K562 (cell line): Measurements from ENCODE around the gene CD164L2. TPM values are rescaled to one million over a fixed set of nuclear protein-coding genes. Genes with fewer than 3 reads are reported as not detected.

Experiments
- ATAC-seq: fragments of 200-7000 bp; cut with Tn5 transposase; 3 replicates; pipeline ENCODE4 v1.9.1; 2020; ENCODE audit warnings: moderate library complexity
- BruUV-seq: library from RNA; stranded (reverse); fragments of 400-500 nt; replicated peaks from 2 replicates; lab custom pipeline; 2021; lab: Mats Ljungman, UMichigan
- CTCF ChIA-PET: fragments of 300-600 bp; formaldehyde crosslinking; extraction: SDS; loops from one replicate; lab custom pipeline; 2021; ENCODE audit warnings: low intra/inter-chr PET ratio; lab: Yijun Ruan, JAX
- POLR2A ChIA-PET: fragments of 300-600, 350-650 bp; sonication (Branson Sonifier 250); formaldehyde crosslinking; extraction: SDS; loops from one replicate; lab custom pipeline; 2021; ENCODE audit warnings: antibody characterized with exemption, inconsistent platforms; lab: Yijun Ruan, JAX
- DNase-seq, 4 experiments: peaks; one replicate each; pipeline versions ENCODE4 v3.0.0 to v3.0.0-alpha.2; 2011 to 2018; ENCODE audit warnings: low spot score in 3 of 4, mixed read lengths in 3 of 4; ENCODE audit errors: extremely low read depth in 1 of 4
- FAIRE-seq: peaks from 2 replicates; lab custom pipeline; 2011; peaks lifted over from hg19 to GRCh38; lab: Jason Lieb, UNC
- H2AFZ ChIP-seq: 2 replicates; pipeline ENCODE4 v1.6.0; 2011; ENCODE audit warnings: low read depth, low read length, control low read depth, inconsistent platforms
- H3K27ac ChIP-seq: fragments of 200-600 bp; 3 replicates; pipeline ENCODE4 v1.8.0; 2011; ENCODE audit warnings: low read depth, mild to moderate bottlenecking, control low read depth, inconsistent platforms, low read length, moderate library complexity, mixed read lengths; ENCODE audit errors: extremely low read depth
- H3K27me3 ChIP-seq, 2 experiments: fragments of 300-600 bp in 1 of 2; 2 replicates in 1 of 2; 3 replicates in 1 of 2; pipeline versions ENCODE4 v1.6.0 to v1.8.0; 2011; ENCODE audit warnings: inconsistent platforms in 2 of 2, low read length in 2 of 2, mild to moderate bottlenecking in 1 of 2, mixed read lengths in 1 of 2, moderate library complexity in 1 of 2; ENCODE audit not compliant: control insufficient read depth in 2 of 2, insufficient read depth in 2 of 2
- H3K36me3 ChIP-seq: fragments of 300-600 bp; 3 replicates; pipeline ENCODE4 v1.8.0; 2011; ENCODE audit warnings: mild to moderate bottlenecking, low read length, inconsistent platforms; ENCODE audit not compliant: control insufficient read depth, insufficient read depth
- H3K4me1 ChIP-seq, 2 experiments: fragments of 200-600 bp in 1 of 2; replicated peaks in 1 of 2; 2 replicates in 1 of 2; 3 replicates in 1 of 2; pipeline versions ENCODE4 v1.5.1 to v1.8.0; 2011; ENCODE audit warnings: inconsistent platforms in 2 of 2, low read length in 2 of 2, mild to moderate bottlenecking in 1 of 2, mixed read lengths in 1 of 2, moderate library complexity in 1 of 2; ENCODE audit not compliant: control insufficient read depth in 2 of 2, insufficient read depth in 2 of 2
- H3K4me2 ChIP-seq: 2 replicates; pipeline ENCODE4 v1.6.1; 2011; ENCODE audit warnings: low read length, control low read depth, inconsistent platforms, mixed read lengths; ENCODE audit not compliant: insufficient read depth
- H3K4me3 ChIP-seq: fragments of 200-600 bp; sonication (generic), shearing (Covaris generic); 2 replicates; pipeline ENCODE4 v1.5.1; 2016; ENCODE audit warnings: control low read depth, inconsistent platforms
- H3K79me2 ChIP-seq: fragments of 200-600 bp; 3 replicates; pipeline ENCODE4 v1.8.0; 2011; ENCODE audit warnings: low read length, inconsistent platforms; ENCODE audit not compliant: control insufficient read depth, insufficient read depth
- H3K9ac ChIP-seq, 2 experiments: 2 replicates each; pipeline versions ENCODE4 v1.6.0 to v1.6.1; 2011; ENCODE audit warnings: low read depth in 2 of 2, low read length in 2 of 2, control low read depth in 1 of 2, inconsistent platforms in 1 of 2, mild to moderate bottlenecking in 1 of 2, mixed read lengths in 1 of 2; ENCODE audit not compliant: insufficient read depth in 1 of 2
- H3K9me1 ChIP-seq: one replicate; pipeline ENCODE4 v1.6.0; 2011; ENCODE audit warnings: inconsistent platforms, mild to moderate bottlenecking, low read length, moderate library complexity; ENCODE audit not compliant: control insufficient read depth, insufficient read depth
- H3K9me3 ChIP-seq: replicated peaks from 2 replicates; pipeline ENCODE4 v1.5.1; 2011; ENCODE audit warnings: low read depth, low read length, inconsistent platforms; ENCODE audit not compliant: control insufficient read depth, insufficient read depth
- H4K20me1 ChIP-seq: replicated peaks from 2 replicates; pipeline ENCODE4 v1.6.1; 2011; ENCODE audit warnings: low read length, inconsistent platforms, mixed read lengths; ENCODE audit not compliant: control insufficient read depth, insufficient read depth
- MNT ChIP-seq, 2 experiments: fragments of 450-650 bp; conservative IDR thresholded peaks; 2 replicates each; pipeline ENCODE4 v1.6.1; 2017; ENCODE audit warnings: mild to moderate bottlenecking in 2 of 2, moderate library complexity in 2 of 2
- PHB2 ChIP-seq: fragments of 450-650 bp; IDR thresholded peaks from 2 replicates; pipeline ENCODE4 v1.6.1; 2017; ENCODE audit warnings: low read depth
- ZNF217 ChIP-seq: sonication (generic); formaldehyde crosslinking; IDR thresholded peaks from 2 replicates; pipeline ENCODE4 v1.8.0; 2022; ENCODE audit warnings: mild to moderate bottlenecking, missing genetic modification reagents
- WGBS: fragments of 100-300 bp; shearing (Covaris generic); methylation state at CpG from one replicate; pipeline ENCODE4 v1.1.6; 2016; ENCODE audit warnings: low coverage, mixed read lengths; ENCODE audit not compliant: insufficient coverage; ENCODE audit errors: missing lambda C conversion rate; 5-methylcytosine and 5-hydroxymethylcytosine counted together
- in situ Hi-C: fragments of 300-500 bp; cut with MboI; formaldehyde crosslinking; loops from 4 replicates; pipeline ENCODE4 v1.15.0; 2018; ENCODE audit warnings: inconsistent platforms, mixed read lengths
- intact Hi-C: fragments of 100-400 bp; cut with micrococcal nuclease; formaldehyde crosslinking; loops from 2 replicates; pipeline ENCODE4 v1.14.2; 2022
- polyA plus RNA-seq, 8 experiments: library from polyadenylated mRNA; depleted of rRNA in 4 of 8; stranded (reverse) in 5 of 8; unstranded in 3 of 8; fragments of >200 nt; fragmentation: Nextera tagmentation in 2 of 8; fragmentation: Illumina TruSeq in 1 of 8; extraction: Ambion mirVana in 2 of 8; extraction: Trizol in 1 of 8; gene quantifications; 2 replicates each; pipeline versions ENCODE4 v1.2.1 to v1.2.3, GENCODE V29; 2011 to 2014; ENCODE audit warnings: inconsistent platforms in 1 of 8, missing spikeins in 1 of 8
- total RNA-seq, 7 experiments: library from RNA; depleted of rRNA in 6 of 7; stranded (reverse); fragments of >200 nt in 6 of 7; fragmentation: Illumina TruSeq in 2 of 7; extraction: Trizol in 2 of 7; gene quantifications; 2 replicates each; pipeline versions ENCODE4 v1.2.1 to v1.2.3, GENCODE V29; 2011 to 2021; ENCODE audit warnings: low replicate concordance in 1 of 7

CD164L2 gene
- total and polyA plus RNA-seq, 9 of the 15 experiments (the other 6 are each of a cell fraction or from before 2014, with no cell fraction given), result 0.08 to 0.92 (median 0.38) TPM; not detected in 1

DNA sequence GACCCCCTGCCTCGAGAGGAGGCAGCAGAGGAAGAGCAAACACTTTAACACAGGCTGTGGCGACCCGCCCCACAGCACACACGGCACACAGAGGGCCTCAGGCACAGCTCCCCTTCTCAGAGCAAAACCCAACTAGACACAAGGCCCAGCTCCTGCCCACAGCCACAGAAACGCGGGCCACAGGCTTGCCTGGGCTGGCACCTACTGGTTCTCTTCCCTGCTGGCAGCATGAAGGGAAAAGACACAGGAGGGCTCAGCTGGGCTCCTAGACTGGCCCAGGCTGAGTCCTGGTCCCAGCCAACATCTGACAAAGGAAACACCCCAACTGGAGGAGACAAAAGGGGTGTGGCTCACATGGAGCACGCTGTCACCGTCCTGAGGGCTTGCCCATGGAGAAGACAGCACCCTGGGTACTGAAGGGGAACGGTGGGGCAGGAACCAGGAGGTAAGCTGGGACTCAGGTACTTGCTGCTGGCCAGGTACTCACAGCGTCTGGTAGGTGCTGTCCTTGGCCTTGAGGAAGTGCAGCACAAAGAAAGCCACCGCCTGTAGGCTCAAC, 3.5 kb downstream of the CD164L2 start:
- H3K4me2 ChIP-seq, result no peak overlapping the region
- no peaks in the 10 kb centered on the region for H3K79me2 ChIP-seq
- H3K4me1 ChIP-seq, result peaks cover 9 to 42% of the 10 kb centered on the region in 2 experiments
- no peak overlapping the region for H3K27ac ChIP-seq
- H3K9me3 ChIP-seq, result no peaks in the 10 kb centered on the region
- in situ Hi-C loops, result no loop called here
- no peaks in the 10 kb centered on the region for H3K36me3 ChIP-seq
- no peaks in the 10 kb centered on the region for H3K9me1 ChIP-seq
- ATAC-seq, result no peak
- H3K4me3 ChIP-seq, result no peak overlapping the region
- CTCF ChIA-PET, result no interaction called here
- H4K20me1 ChIP-seq, result no peaks in the 10 kb centered on the region; the same call in 1 of the 2 replicates
- POLR2A ChIA-PET, result interaction anchor here (0.7 to 1.0 kb wide), 3 partner anchors 9 to 22 kb away, joined by 3 to 4 read pairs (median 3); no protein-coding TSS in a partner anchor
- intact Hi-C loops, result no loop called here
- peak overlapping the region; percentile 3; the same call in 1 of the 2 replicates for H2AFZ ChIP-seq
- H3K27me3 ChIP-seq, result no peaks in the 10 kb centered on the region
- FAIRE-seq, result peak; percentile 61
- 34% methylated on average over 11 of the region's 11 CpGs for WGBS
- peak overlapping the region in 1 of 2 experiments; percentile 82; a peak in 2 of 4 replicates for H3K9ac ChIP-seq
- BruUV-seq, result no TSS peak
- no peak for DNase-seq
- TF ChIP-seq PHB2, result no peak
- no peak for TF ChIP-seq ZNF217 (CRISPR knock-in tag)
- 0 out of 4 replicates have a peak, but pooled peaks of 1 of the 2 experiments have one; percentile 21 for TF ChIP-seq MNT (conservative IDR thresholded peaks at IDR 0.05)
